Spleen (tissue), 7 donors: Measurements from ENCODE around the gene CDON.

Source experiments
- POLR2A ChIP-seq, 3 donors: fragments of 450-650 bp; IDR thresholded peaks; one replicate each; pipeline ENCODE4 v1.5.1; 2017; ENCODE audit warnings: antibody characterized with exemption in 3 of 3, mild to moderate bottlenecking in 1 of 3
- POLR2AphosphoS5 ChIP-seq, 3 donors: sonication (generic); formaldehyde crosslinking; IDR thresholded peaks; one replicate each; pipeline ENCODE4 v1.5.1; 2017; ENCODE audit warnings: antibody characterized with exemption in 3 of 3
- TF ChIP-seq, protein P1 (sequence below), 11 experiments: fragments of 200-600 bp in 7 of 11; fragments of 450-650 bp in 4 of 11; sonication (generic) in 4 of 11; IDR thresholded peaks in 8 of 11; conservative IDR thresholded peaks in 3 of 11; 1 replicate in 7 of 11; 2 replicates in 4 of 11; pipeline versions ENCODE4 v1.4.0 to v1.8.0; 2016 to 2021; ENCODE audit warnings: antibody characterized with exemption in 11 of 11, inconsistent platforms in 4 of 11, mild to moderate bottlenecking in 1 of 11
- donor health status: DM: no; HTN: no; CAD: no; lungs with moderate emphysema.
- donor health status: DM: no; HTN: no; CAD: no.
- donor health status: DM: no; HTN: no; CAD: no.

DNA sequence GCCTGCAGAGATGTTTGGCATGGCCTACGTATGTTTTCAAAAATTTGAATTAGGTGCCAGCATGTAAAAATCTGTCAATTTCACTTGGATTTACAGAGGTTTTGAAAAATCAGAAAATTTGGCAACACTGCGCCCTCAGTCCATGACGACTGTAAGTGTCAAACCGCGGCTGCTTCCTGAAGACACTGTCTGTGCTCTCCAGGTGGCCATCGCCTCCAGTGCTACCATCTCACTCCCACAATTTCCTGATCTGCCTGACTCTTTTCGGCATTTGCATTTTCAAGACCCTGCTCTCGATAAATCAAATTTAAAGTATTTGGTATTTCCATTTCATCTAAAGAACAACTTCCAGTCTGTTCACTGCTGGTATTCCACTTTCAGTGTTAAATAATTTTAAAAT is 82.2 kb downstream of the CDON start:
- TF ChIP-seq, protein P1, sequence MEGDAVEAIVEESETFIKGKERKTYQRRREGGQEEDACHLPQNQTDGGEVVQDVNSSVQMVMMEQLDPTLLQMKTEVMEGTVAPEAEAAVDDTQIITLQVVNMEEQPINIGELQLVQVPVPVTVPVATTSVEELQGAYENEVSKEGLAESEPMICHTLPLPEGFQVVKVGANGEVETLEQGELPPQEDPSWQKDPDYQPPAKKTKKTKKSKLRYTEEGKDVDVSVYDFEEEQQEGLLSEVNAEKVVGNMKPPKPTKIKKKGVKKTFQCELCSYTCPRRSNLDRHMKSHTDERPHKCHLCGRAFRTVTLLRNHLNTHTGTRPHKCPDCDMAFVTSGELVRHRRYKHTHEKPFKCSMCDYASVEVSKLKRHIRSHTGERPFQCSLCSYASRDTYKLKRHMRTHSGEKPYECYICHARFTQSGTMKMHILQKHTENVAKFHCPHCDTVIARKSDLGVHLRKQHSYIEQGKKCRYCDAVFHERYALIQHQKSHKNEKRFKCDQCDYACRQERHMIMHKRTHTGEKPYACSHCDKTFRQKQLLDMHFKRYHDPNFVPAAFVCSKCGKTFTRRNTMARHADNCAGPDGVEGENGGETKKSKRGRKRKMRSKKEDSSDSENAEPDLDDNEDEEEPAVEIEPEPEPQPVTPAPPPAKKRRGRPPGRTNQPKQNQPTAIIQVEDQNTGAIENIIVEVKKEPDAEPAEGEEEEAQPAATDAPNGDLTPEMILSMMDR (IDR thresholded peaks at IDR 0.05 in 8 of 11, conservative IDR thresholded peaks at IDR 0.05 in 3 of 11) = no peak
- no peak for TF ChIP-seq POLR2A (IDR thresholded peaks at IDR 0.05)
- no peak for TF ChIP-seq POLR2AphosphoS5 (IDR thresholded peaks at IDR 0.05)
